PC-3 (cell line): ENCODE results near the gene ZNF627. TPM values are rescaled to one million over a fixed set of nuclear protein-coding genes. Genes with fewer than 3 reads are reported as not detected.
"Not testable (repeated sequence)": the region's sequence is repeated elsewhere in the genome, so short reads cannot be mapped to it uniquely, and the experiment has no call there.

Source experiments
- ATAC-seq: fragments of 200-7000 bp; cut with Tn5 transposase; 2 replicates; pipeline ENCODE4 v1.9.1; 2020; ENCODE audit warnings: mild to moderate bottlenecking, moderate library complexity
- BruUV-seq: library from RNA; stranded (reverse); fragments of 400-500 nt; replicated peaks from 2 replicates; lab custom pipeline; 2021; lab: Mats Ljungman, UMichigan
- CTCF ChIA-PET: fragments of 300-600 bp; sonication (Branson Sonifier 250); formaldehyde crosslinking; loops from one replicate; lab custom pipeline; 2022; ENCODE audit warnings: antibody characterized with exemption; lab: Charles Lee
- POLR2A ChIA-PET: fragments of 300-600 bp; sonication (Branson Sonifier 250); formaldehyde crosslinking; loops from one replicate; lab custom pipeline; 2022; ENCODE audit warnings: antibody characterized with exemption; ENCODE audit not compliant: unreplicated experiment; lab: Charles Lee
- DNase-seq: peaks from one replicate; pipeline ENCODE4 v3.0.0-alpha.2; 2015
- H2AFZ ChIP-seq: fragments of 300-600 bp; sonication (generic); 2 replicates; pipeline ENCODE4 v1.6.0; 2016; ENCODE audit warnings: antibody characterized with exemption, low read length
- H3F3A ChIP-seq: fragments of 300-600 bp; sonication (generic); one replicate; pipeline ENCODE4 v1.6.0; 2017; ENCODE audit warnings: antibody characterized with exemption, low read length, control low read depth, mild to moderate bottlenecking; ENCODE audit not compliant: unreplicated experiment
- H3K27ac ChIP-seq: fragments of 300-600 bp; sonication (generic); 2 replicates; pipeline ENCODE4 v1.5.1; 2016; ENCODE audit warnings: mild to moderate bottlenecking, low read length
- H3K27me3 ChIP-seq: fragments of 300-600 bp; sonication (generic); 2 replicates; pipeline ENCODE4 v1.6.1; 2016; ENCODE audit warnings: low read length, mixed read lengths
- H3K36me3 ChIP-seq: fragments of 300-600 bp; sonication (generic); 2 replicates; pipeline ENCODE4 v1.6.1; 2016; ENCODE audit warnings: low read depth, mixed run types, low read length, mixed read lengths
- H3K4me1 ChIP-seq: fragments of 300-600 bp; sonication (generic); 2 replicates; pipeline ENCODE4 v1.5.1; 2016; ENCODE audit warnings: low read length; ENCODE audit not compliant: insufficient read depth
- H3K4me2 ChIP-seq: fragments of 300-600 bp; sonication (generic); 2 replicates; pipeline ENCODE4 v1.6.0; 2016; ENCODE audit warnings: low read length
- H3K4me3 ChIP-seq: fragments of 300-600 bp; sonication (generic); 2 replicates; pipeline ENCODE4 v1.5.1; 2016; ENCODE audit warnings: mild to moderate bottlenecking, low read length, mixed read lengths
- H3K79me2 ChIP-seq: fragments of 300-600 bp; sonication (generic); 2 replicates; pipeline ENCODE4 v1.6.1; 2017; ENCODE audit warnings: low read length, mixed read lengths
- H3K9ac ChIP-seq: fragments of 300-600 bp; sonication (generic); 2 replicates; pipeline ENCODE4 v1.6.0; 2016; ENCODE audit warnings: mild to moderate bottlenecking, low read length
- H3K9me2 ChIP-seq: fragments of 300-600 bp; sonication (generic); replicated peaks from 2 replicates; pipeline ENCODE4 v1.6.1; 2016; ENCODE audit warnings: mixed run types, low read length, mixed read lengths
- H3K9me3 ChIP-seq: fragments of 300-600 bp; sonication (generic); 2 replicates; pipeline ENCODE4 v1.6.1; 2016; ENCODE audit warnings: low read length, mixed read lengths
- H4K20me1 ChIP-seq: fragments of 300-600 bp; sonication (generic); 2 replicates; pipeline ENCODE4 v1.6.1; 2016; ENCODE audit warnings: low read length, mixed read lengths
- EZH2 ChIP-seq: fragments of 300-600 bp; sonication (generic); IDR thresholded peaks from one replicate; pipeline ENCODE4 v1.6.1; 2017; ENCODE audit warnings: antibody characterized with exemption, mild to moderate bottlenecking, low read length; ENCODE audit not compliant: unreplicated experiment
- EZH2phosphoT487 ChIP-seq: fragments of 300-600 bp; sonication (generic); IDR thresholded peaks from 2 replicates; pipeline ENCODE4 v1.6.1; 2018; ENCODE audit warnings: mild to moderate bottlenecking, antibody characterized with exemption, low read length, borderline replicate concordance
- intact Hi-C: fragments of 100-400 bp; cut with micrococcal nuclease; formaldehyde crosslinking; loops from 2 replicates; pipeline ENCODE4 v1.9.0; 2023
- total RNA-seq: library from RNA; depleted of rRNA; stranded (reverse); fragments of >200 nt; gene quantifications from 2 replicates; pipeline ENCODE4 v1.2.3, GENCODE V29; 2014
- TF ChIP-seq, protein P1 (sequence below): fragments of 300-600 bp; sonication (generic); conservative IDR thresholded peaks from 2 replicates; pipeline ENCODE4 v1.5.1; 2017; ENCODE audit warnings: antibody characterized with exemption, low read depth, mild to moderate bottlenecking, low read length

Gene ZNF627
- total RNA-seq, 1 experiment from 2014 or later: 14.2 TPM

GRCh38 chr19:11598103-11598483 lies 810 bp downstream of the ZNF627 start:
- Histone ChIP-seq H3K4me3 (peak overlapping the region; percentile 79), H3F3A (no peaks in the 10 kb centered on the region), H3K9me3 (no peaks in the 10 kb centered on the region), H4K20me1 (peaks cover 9% of the 10 kb centered on the region; the same call in 1 of the 2 replicates), H3K36me3 (no peaks in the 10 kb centered on the region; the same call in 1 of the 2 replicates), H3K9me2 (no peaks in the 10 kb centered on the region), H3K79me2 (peaks cover 56% of the 10 kb centered on the region), H2AFZ (peak overlapping the region; percentile 49; the same call in 1 of the 2 replicates), H3K4me1 (peaks cover 6% of the 10 kb centered on the region), H3K27me3 (no peaks in the 10 kb centered on the region), H3K4me2 (peak overlapping the region; percentile 79), H3K9ac (peak overlapping the region; percentile 88), H3K27ac (peak overlapping the region; percentile 29)
- no peak for DNase-seq
- CTCF ChIA-PET: interaction anchor here (0.5 to 0.6 kb wide), 2 partner anchors 843 to 887 kb away, joined by 3 to 4 read pairs; partner anchors contain the start of gene ZNF709
- POLR2A ChIA-PET: interaction anchor here (0.5 kb wide), 1 partner anchor 565 kb away, joined by 3 read pairs; the partner anchor contains the start of gene ZNF136
- TF ChIP-seq, protein P1, sequence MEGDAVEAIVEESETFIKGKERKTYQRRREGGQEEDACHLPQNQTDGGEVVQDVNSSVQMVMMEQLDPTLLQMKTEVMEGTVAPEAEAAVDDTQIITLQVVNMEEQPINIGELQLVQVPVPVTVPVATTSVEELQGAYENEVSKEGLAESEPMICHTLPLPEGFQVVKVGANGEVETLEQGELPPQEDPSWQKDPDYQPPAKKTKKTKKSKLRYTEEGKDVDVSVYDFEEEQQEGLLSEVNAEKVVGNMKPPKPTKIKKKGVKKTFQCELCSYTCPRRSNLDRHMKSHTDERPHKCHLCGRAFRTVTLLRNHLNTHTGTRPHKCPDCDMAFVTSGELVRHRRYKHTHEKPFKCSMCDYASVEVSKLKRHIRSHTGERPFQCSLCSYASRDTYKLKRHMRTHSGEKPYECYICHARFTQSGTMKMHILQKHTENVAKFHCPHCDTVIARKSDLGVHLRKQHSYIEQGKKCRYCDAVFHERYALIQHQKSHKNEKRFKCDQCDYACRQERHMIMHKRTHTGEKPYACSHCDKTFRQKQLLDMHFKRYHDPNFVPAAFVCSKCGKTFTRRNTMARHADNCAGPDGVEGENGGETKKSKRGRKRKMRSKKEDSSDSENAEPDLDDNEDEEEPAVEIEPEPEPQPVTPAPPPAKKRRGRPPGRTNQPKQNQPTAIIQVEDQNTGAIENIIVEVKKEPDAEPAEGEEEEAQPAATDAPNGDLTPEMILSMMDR: no peak
- ATAC-seq: no peak
- intact Hi-C loops: loop anchor here (1.0 kb wide), 1 partner anchor 42 kb away; no protein-coding TSS in a partner anchor
- TSS peak; percentile 55 for BruUV-seq

DNA sequence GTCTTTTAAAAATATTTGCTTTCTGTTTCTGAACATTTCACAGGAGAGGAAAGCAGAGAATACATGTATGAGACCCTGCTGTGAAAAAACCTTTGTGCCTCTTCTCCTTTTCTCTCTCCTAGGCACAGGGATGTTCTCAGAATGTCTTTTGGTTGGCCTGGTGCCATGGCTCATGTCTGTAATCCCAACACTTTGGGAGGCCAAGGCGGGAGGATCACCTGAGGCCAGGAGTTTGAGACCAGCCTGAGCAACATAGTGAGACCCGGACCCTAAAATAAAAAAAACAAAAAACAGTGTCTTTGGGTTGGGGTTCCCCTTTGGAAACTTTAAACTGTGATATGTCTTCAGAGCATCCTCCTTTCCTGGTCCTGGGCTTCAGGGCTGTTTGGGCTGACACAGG lies 1.5 kb downstream of the ZNF627 start:
- Histone ChIP-seq H3K4me1 (peaks cover 6% of the 10 kb centered on the region), H3K79me2 (peaks cover 61% of the 10 kb centered on the region), H4K20me1 (peaks cover 9% of the 10 kb centered on the region; the same call in 1 of the 2 replicates), H3K36me3 (peaks cover under 1% of the 10 kb centered on the region), H3F3A (no peaks in the 10 kb centered on the region), H3K9ac (peak overlapping the region; percentile 88; the same call in 1 of the 2 replicates), H3K27ac (no peak overlapping the region), H2AFZ (no peak overlapping the region), H3K4me3 (peak overlapping the region; percentile 79), H3K27me3 (no peaks in the 10 kb centered on the region), H3K4me2 (peak overlapping the region; percentile 79), H3K9me2 (no peaks in the 10 kb centered on the region), H3K9me3 (no peaks in the 10 kb centered on the region)
- ChIA-PET POLR2A (no interaction called here), CTCF (no interaction called here)
- intact Hi-C loops: loop anchor here (1.0 kb wide), 1 partner anchor 42 kb away; no protein-coding TSS in a partner anchor
- no TSS peak for BruUV-seq
- TF ChIP-seq EZH2phosphoT487 (no peak), EZH2 (no peak)
- TF ChIP-seq, protein P1: no peak
- DNase-seq: no peak
- ATAC-seq: no peak

DNA sequence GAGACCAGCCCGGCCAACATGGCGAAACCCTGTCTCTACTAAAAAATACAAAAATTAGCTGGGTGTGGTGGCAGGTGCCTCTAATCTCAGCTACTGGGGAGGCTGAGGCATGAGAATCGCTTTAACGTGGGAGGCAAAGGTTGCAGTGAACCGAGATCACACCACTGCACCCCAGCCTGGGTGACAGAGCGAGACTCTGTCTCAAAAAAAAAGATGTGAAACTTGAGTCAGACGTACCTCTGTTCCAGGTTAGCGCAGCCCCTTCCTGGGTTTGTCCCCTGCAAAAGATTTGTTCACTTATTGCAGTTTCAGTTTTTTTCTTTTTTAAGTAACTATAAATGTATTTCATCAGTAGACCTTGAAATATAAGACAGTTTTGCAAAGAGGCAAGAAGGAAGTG lies 2.4 kb downstream of the ZNF627 start:
- H3K4me2 ChIP-seq, H2AFZ ChIP-seq, H3K27me3 ChIP-seq, ATAC-seq, POLR2A ChIA-PET, H3K9ac ChIP-seq, CTCF ChIA-PET, H4K20me1 ChIP-seq, BruUV-seq, H3K9me2 ChIP-seq, H3K4me1 ChIP-seq, DNase-seq, H3F3A ChIP-seq, H3K9me3 ChIP-seq, H3K4me3 ChIP-seq, intact Hi-C loops, H3K27ac ChIP-seq: not testable (repeated sequence)
- Histone ChIP-seq H3K36me3 (peaks cover 11% of the 10 kb centered on the region), H3K79me2 (peaks cover 70% of the 10 kb centered on the region)
